Activated CD4-positive, alpha-beta T cell treated with anti-CD3 and anti-CD28 coated beads for 36 hours (primary cell): ENCODE results near the gene CENPP. TPM values are rescaled to one million over a fixed set of nuclear protein-coding genes. Genes with fewer than 3 reads are reported as not detected.

Experiments
- ATAC-seq: fragments of 200-7000 bp; cut with Tn5 transposase; one replicate; pipeline ENCODE4 v1.10.0; 2021; ENCODE audit warnings: mild to moderate bottlenecking, moderate library complexity
- CTCF ChIA-PET: fragments of 350-600 bp; sonication (Branson Sonifier 250); formaldehyde crosslinking; loops from one replicate; lab custom pipeline; 2021; ENCODE audit warnings: antibody characterized with exemption; lab: Charles Lee
- POLR2A ChIA-PET: fragments of 350-600 bp; sonication (Branson Sonifier 250); formaldehyde crosslinking; loops from one replicate; lab custom pipeline; 2021; ENCODE audit warnings: antibody characterized with exemption, inconsistent platforms; lab: Charles Lee
- DNase-seq: peaks from one replicate; pipeline ENCODE4 v3.0.0-alpha.2; 2020
- H3K27ac Mint-ChIP-seq: one replicate; pipeline ENCODE4 v1.8.0; 2021; ENCODE audit warnings: mixed read lengths
- H3K27me3 Mint-ChIP-seq: one replicate; pipeline ENCODE4 v1.8.0; 2021; ENCODE audit warnings: mixed read lengths
- H3K36me3 Mint-ChIP-seq: one replicate; pipeline ENCODE4 v1.8.0; 2021; ENCODE audit warnings: low read depth, mixed read lengths
- H3K4me1 Mint-ChIP-seq: one replicate; pipeline ENCODE4 v1.8.0; 2021; ENCODE audit warnings: mixed read lengths
- H3K4me3 Mint-ChIP-seq: one replicate; pipeline ENCODE4 v1.8.0; 2021; ENCODE audit warnings: mild to moderate bottlenecking, moderate library complexity, mixed read lengths
- H3K9me3 Mint-ChIP-seq: one replicate; pipeline ENCODE4 v1.8.0; 2021; ENCODE audit warnings: low read depth, mixed read lengths
- intact Hi-C, 2 experiments: fragments of 100-400 bp; cut with DNase I in 1 of 2; cut with micrococcal nuclease in 1 of 2; formaldehyde crosslinking; loops; one replicate each; pipeline versions ENCODE4 v1.14.2 to v1.15.1; 2022 to 2024; cut with DNase I, micrococcal nuclease
- total RNA-seq, 2 experiments: library from RNA; stranded (reverse); gene quantifications; one replicate each; pipeline ENCODE4 v1.2.3, GENCODE V29; 2021

The CENPP gene
- total RNA-seq, 2 experiments from 2014 or later: 22.8 to 32.3 TPM

GRCh38 chr9:92613268-92614122 lies 287.7 kb downstream of the CENPP start:
- Mint-ChIP-seq H3K4me1 (no peaks in the 10 kb centered on the region), H3K9me3 (no peaks in the 10 kb centered on the region), H3K27me3 (no peaks in the 10 kb centered on the region), H3K27ac (no peak overlapping the region), H3K4me3 (no peak overlapping the region), H3K36me3 (peaks cover 25% of the 10 kb centered on the region)
- POLR2A ChIA-PET: no interaction called here
- DNase-seq (no peak), ATAC-seq (no peak)
- intact Hi-C loops: no loop called here
- CTCF ChIA-PET: no interaction called here

DNA sequence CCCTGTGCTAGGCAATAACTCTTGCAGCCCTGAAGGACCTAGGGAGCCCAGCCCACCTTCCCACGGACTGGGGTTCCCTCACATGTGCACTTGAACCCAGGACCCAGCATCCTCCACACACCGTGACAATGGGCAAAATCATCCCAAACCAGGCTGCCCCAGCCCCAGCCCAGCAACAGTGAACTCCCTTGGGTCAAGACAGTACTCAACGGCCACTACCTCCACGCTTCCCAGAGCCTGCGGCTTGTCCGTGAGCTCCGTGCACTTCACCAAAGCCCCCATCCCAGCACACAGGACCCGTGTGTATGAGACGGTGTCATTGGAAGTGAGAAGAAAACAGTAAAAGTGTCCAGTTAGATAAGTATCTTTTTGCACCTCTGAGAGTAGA lies 288.4 kb downstream of the CENPP start:
- Mint-ChIP-seq H3K27ac (no peak overlapping the region), H3K4me3 (no peak overlapping the region), H3K27me3 (no peaks in the 10 kb centered on the region), H3K4me1 (no peaks in the 10 kb centered on the region), H3K36me3 (peaks cover 31% of the 10 kb centered on the region), H3K9me3 (no peaks in the 10 kb centered on the region)
- ATAC-seq: no peak
- intact Hi-C loops: no loop called here
- ChIA-PET CTCF (no interaction called here), POLR2A (no interaction called here)
- DNase-seq: no peak

DNA sequence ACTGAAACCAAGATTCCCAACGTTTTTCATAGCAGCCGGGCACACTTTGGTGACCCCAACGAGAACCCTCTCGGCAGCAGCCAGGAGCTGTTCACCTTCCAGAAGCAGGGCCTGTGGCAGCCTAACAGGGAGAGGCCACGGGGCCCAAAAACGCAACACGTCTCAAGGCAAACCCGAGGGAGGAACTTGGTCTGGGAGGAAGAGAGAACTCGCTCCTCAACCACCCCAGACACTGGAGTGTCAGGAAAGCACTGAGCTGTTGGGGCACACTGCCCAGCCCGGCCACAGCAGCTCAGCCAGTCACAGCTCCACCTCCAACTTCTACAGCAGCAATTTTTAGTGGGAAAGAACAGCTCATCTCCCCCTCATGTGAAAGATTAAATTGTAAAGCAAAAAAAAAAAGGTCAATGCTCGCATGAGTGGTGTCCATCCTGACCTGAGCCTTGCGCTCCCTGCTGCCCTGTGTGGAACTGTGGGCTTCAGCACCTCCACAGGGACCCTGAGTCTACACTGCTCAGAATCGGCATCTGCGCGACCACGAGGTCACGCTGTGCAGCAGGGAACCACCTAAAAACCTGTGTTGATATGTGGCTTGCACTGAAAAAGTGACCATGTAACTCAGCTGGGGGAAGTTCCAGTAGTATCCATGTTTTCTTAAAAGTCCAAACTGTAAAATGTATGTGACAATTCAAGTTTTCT lies 289.2 kb downstream of the CENPP start:
- ATAC-seq (no peak), DNase-seq (no peak)
- H3K27me3 Mint-ChIP-seq: no peaks in the 10 kb centered on the region
- H3K9me3 Mint-ChIP-seq: no peaks in the 10 kb centered on the region
- peaks cover 33% of the 10 kb centered on the region for H3K36me3 Mint-ChIP-seq
- ChIA-PET POLR2A (no interaction called here), CTCF (no interaction called here)
- no peak overlapping the region for H3K27ac Mint-ChIP-seq
- H3K4me1 Mint-ChIP-seq: no peaks in the 10 kb centered on the region
- H3K4me3 Mint-ChIP-seq: no peak overlapping the region
- intact Hi-C loops: no loop called here

DNA sequence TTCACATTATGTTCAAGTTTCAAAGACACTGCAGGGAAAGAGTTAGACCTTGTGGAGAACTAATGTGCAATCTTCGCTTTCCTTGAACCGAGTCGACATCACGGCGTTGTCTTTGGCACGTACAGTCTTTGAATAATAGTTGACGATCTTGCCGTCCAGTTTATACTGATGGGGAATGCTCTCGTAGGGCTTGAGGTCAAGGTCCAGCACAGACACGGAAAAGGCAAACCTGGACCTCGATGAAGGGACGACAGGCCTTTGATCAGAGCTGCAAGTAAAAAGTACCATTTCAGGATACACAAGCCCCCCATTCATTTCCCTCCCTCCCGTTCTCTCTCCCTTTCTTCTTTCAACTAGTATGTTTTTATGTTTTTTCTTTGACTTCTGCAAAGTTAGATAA lies 290.0 kb downstream of the CENPP start:
- Mint-ChIP-seq H3K27me3 (no peaks in the 10 kb centered on the region), H3K9me3 (no peaks in the 10 kb centered on the region), H3K27ac (no peak overlapping the region), H3K36me3 (peaks cover 33% of the 10 kb centered on the region), H3K4me3 (no peak overlapping the region), H3K4me1 (no peaks in the 10 kb centered on the region)
- ChIA-PET CTCF (interaction anchor here (0.8 kb wide), 1 partner anchor 476 kb away, joined by 3 read pairs; no protein-coding TSS in a partner anchor), POLR2A (no interaction called here)
- DNase-seq (no peak), ATAC-seq (no peak)
- intact Hi-C loops: no loop called here

GRCh38 chr9:92616199-92616641 lies 290.5 kb downstream of the CENPP start:
- DNase-seq: no peak
- Mint-ChIP-seq H3K4me3 (no peak overlapping the region), H3K27me3 (no peaks in the 10 kb centered on the region), H3K9me3 (no peaks in the 10 kb centered on the region), H3K4me1 (no peaks in the 10 kb centered on the region), H3K36me3 (peaks cover 33% of the 10 kb centered on the region), H3K27ac (no peak overlapping the region)
- ATAC-seq: no peak
- ChIA-PET CTCF (interaction anchor here (0.8 kb wide), 1 partner anchor 477 kb away, joined by 3 read pairs; no protein-coding TSS in a partner anchor), POLR2A (no interaction called here)
- intact Hi-C loops: no loop called here

- H3K36me3 Mint-ChIP-seq: peaks cover 29% of the 10 kb centered on the region
- H3K9me3 Mint-ChIP-seq: no peaks in the 10 kb centered on the region
- POLR2A ChIA-PET: no interaction called here
- H3K27ac Mint-ChIP-seq: no peak overlapping the region
- no peaks in the 10 kb centered on the region for H3K27me3 Mint-ChIP-seq
- no peak overlapping the region for H3K4me3 Mint-ChIP-seq
- intact Hi-C loops: no loop called here
- CTCF ChIA-PET: interaction anchor here (0.8 kb wide), 1 partner anchor 477 kb away, joined by 3 read pairs; no protein-coding TSS in a partner anchor
- no peaks in the 10 kb centered on the region for H3K4me1 Mint-ChIP-seq
- ATAC-seq: no peak
- no peak for DNase-seq
Measured at GRCh38 chr9:92616655-92617111, 290.9 kb downstream of the CENPP start.

GRCh38 chr9:92617195-92617813 lies 291.6 kb downstream of the CENPP start:
- DNase-seq (no peak), ATAC-seq (no peak)
- H3K4me3 Mint-ChIP-seq: no peak overlapping the region
- peaks cover 25% of the 10 kb centered on the region for H3K36me3 Mint-ChIP-seq
- no peaks in the 10 kb centered on the region for H3K9me3 Mint-ChIP-seq
- H3K4me1 Mint-ChIP-seq: no peaks in the 10 kb centered on the region
- H3K27ac Mint-ChIP-seq: no peak overlapping the region
- intact Hi-C loops: no loop called here
- ChIA-PET POLR2A (interaction anchor here (0.5 kb wide), 1 partner anchor 825 kb away, joined by 4 read pairs; no protein-coding TSS in a partner anchor), CTCF (no interaction called here)
- no peaks in the 10 kb centered on the region for H3K27me3 Mint-ChIP-seq

- H3K4me3 Mint-ChIP-seq: no peak overlapping the region
- H3K4me1 Mint-ChIP-seq: no peaks in the 10 kb centered on the region
- ChIA-PET POLR2A (no interaction called here), CTCF (interaction anchor here (0.6 kb wide), 1 partner anchor 1395 kb away, joined by 3 read pairs; no protein-coding TSS in a partner anchor)
- no peak overlapping the region for H3K27ac Mint-ChIP-seq
- peaks cover 23% of the 10 kb centered on the region for H3K36me3 Mint-ChIP-seq
- DNase-seq (no peak), ATAC-seq (no peak)
- intact Hi-C loops: no loop called here
- no peaks in the 10 kb centered on the region for H3K27me3 Mint-ChIP-seq
- H3K9me3 Mint-ChIP-seq: no peaks in the 10 kb centered on the region
Measured at GRCh38 chr9:92617951-92618510, 292.3 kb downstream of the CENPP start.

- no peak overlapping the region for H3K27ac Mint-ChIP-seq
- ChIA-PET CTCF (no interaction called here), POLR2A (no interaction called here)
- no peaks in the 10 kb centered on the region for H3K9me3 Mint-ChIP-seq
- peaks cover 25% of the 10 kb centered on the region for H3K36me3 Mint-ChIP-seq
- no peak overlapping the region for H3K4me3 Mint-ChIP-seq
- ATAC-seq (no peak), DNase-seq (no peak)
- intact Hi-C loops: no loop called here
- no peaks in the 10 kb centered on the region for H3K4me1 Mint-ChIP-seq
- no peaks in the 10 kb centered on the region for H3K27me3 Mint-ChIP-seq
Measured at GRCh38 chr9:92618633-92619225, 293.0 kb downstream of the CENPP start.

DNA sequence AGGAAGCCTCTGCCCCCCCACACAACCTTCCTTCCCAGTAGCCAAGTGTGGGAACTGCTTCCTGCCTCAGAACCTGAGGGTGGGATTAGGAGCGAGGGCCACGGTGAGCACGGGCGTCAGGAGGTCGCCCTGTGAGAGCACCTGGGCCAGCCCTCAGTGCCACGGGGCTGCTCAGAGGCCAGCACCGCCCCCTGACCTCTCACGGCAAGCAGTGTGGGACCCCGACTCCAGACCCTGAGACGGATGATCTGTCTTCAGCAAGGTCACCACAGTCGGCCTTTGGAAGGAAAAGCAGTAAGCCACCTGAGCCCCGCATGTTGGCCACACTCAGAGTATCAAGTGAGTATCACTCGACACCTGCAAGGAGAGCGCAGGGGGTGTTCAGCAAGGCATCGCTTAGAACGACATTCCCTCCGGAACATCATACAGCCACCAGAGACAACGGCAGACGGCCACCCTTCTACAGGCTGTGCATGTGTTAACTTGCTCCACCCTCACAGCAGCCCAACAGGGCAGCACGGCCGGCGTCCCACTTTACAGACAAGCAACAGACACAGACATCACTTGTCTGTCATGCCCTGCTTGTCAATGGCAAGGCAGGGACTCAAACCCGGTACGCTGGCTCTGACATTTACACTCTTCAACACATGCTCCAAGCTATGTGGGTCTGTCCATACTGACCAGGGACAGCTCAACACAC lies 294.0 kb downstream of the CENPP start:
- ChIA-PET CTCF (no interaction called here), POLR2A (no interaction called here)
- Mint-ChIP-seq H3K27ac (no peak overlapping the region), H3K4me1 (no peaks in the 10 kb centered on the region), H3K36me3 (peaks cover 24% of the 10 kb centered on the region), H3K4me3 (no peak overlapping the region), H3K27me3 (no peaks in the 10 kb centered on the region), H3K9me3 (no peaks in the 10 kb centered on the region)
- intact Hi-C loops: no loop called here
- ATAC-seq: no peak
- DNase-seq: no peak
